ENCODE results near the gene TBC1D22A. TPM values are rescaled to one million over a fixed set of nuclear protein-coding genes. Genes with fewer than 3 reads are reported as not detected.

TBC1D22A gene
- total RNA-seq, 3 donors from 2014 or later, result 19.0 to 23.6 (median 23.6) TPM

DNA sequence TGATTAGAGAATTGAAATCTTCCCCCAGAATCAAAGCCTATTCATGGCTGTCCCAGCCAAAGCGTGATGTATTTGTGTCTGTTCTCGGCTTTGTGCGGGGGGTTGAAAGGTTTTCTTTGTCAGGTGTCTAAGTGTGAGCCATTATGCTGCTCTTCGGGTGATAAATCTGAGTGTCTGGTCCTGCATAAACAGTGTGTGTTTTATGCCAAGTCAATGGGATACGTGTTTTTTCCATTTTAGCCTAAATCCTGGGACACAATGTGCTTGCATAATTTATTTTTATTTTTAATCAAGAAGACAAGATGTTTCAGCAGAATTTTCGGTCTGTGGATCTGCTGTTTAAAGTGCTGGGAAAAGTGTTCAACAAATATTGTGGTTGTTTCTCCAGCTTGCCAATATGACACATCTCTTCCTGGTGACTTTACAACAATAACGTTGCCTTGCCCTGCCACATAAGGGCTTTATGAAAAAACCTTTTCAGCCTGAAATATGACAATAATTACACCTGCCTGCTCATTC is 267.8 kb downstream of the TBC1D22A start:
- Histone ChIP-seq H3K4me3 (no peak overlapping the region), H3K9me3 (no peaks in the 10 kb centered on the region), H3K4me1 (no peaks in the 10 kb centered on the region), H3K27me3 (no peaks in the 10 kb centered on the region), H3K27ac (no peak overlapping the region), H3K36me3 (no peaks in the 10 kb centered on the region)
- DNase-seq (ENCODE audit: low spot score in 2 of 2), result no peak
- intact Hi-C loops (cut with DNase I; ENCODE audit: low total_unique reads), result no loop called here
- TF ChIP-seq, protein P1, sequence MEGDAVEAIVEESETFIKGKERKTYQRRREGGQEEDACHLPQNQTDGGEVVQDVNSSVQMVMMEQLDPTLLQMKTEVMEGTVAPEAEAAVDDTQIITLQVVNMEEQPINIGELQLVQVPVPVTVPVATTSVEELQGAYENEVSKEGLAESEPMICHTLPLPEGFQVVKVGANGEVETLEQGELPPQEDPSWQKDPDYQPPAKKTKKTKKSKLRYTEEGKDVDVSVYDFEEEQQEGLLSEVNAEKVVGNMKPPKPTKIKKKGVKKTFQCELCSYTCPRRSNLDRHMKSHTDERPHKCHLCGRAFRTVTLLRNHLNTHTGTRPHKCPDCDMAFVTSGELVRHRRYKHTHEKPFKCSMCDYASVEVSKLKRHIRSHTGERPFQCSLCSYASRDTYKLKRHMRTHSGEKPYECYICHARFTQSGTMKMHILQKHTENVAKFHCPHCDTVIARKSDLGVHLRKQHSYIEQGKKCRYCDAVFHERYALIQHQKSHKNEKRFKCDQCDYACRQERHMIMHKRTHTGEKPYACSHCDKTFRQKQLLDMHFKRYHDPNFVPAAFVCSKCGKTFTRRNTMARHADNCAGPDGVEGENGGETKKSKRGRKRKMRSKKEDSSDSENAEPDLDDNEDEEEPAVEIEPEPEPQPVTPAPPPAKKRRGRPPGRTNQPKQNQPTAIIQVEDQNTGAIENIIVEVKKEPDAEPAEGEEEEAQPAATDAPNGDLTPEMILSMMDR (IDR thresholded peaks at IDR 0.05), result no peak
- TF ChIP-seq POLR2A (IDR thresholded peaks at IDR 0.05), result no peak
- no peak for TF ChIP-seq POLR2AphosphoS5 (IDR thresholded peaks at IDR 0.05)

DNA sequence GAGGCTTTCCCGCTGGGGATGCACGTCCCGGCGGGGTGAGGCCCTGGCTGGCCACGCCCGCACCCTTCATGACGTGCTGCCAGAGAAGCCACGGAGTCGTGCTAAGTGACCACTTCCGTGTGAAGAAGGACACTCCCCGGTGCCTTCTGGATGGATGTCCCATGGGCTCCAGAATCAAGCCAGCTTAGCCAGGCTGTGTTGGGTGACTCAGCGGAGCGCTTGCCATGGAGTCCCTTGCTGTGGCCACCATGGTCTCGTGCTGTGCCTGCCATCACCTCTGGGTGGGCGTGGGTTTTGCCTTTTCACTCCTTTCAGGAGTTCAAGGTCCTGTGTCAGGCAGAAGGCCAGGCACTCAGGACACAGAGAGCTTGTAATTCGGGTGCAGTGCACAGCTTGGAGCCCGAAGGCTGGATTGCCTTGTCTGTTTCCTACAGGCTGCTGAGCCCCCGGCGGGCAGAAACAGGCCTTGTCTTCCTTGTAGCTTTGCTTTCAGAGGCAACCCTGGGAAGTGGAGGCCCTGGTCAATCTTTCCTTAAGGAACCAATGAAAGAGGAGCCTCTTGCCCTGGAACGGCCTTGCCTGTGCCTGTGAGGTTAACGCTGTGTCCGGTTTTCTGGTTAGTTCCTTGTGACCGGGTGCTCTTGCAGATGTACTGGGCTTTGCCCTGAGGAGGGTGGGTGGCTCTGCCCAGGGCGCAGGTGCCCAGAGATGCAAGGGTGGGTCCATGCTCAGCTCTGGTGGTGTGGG is 268.6 kb downstream of the TBC1D22A start:
- no peak overlapping the region for H3K4me3 ChIP-seq
- DNase-seq (ENCODE audit: low spot score in 2 of 2), result no peak
- H3K36me3 ChIP-seq, result no peaks in the 10 kb centered on the region
- no peak overlapping the region for H3K27ac ChIP-seq
- no peaks in the 10 kb centered on the region for H3K4me1 ChIP-seq
- H3K27me3 ChIP-seq, result no peaks in the 10 kb centered on the region
- TF ChIP-seq POLR2AphosphoS5 (IDR thresholded peaks at IDR 0.05) (no peak), POLR2A (IDR thresholded peaks at IDR 0.05) (no peak)
- TF ChIP-seq, protein P1 (IDR thresholded peaks at IDR 0.05), result no peak
- no peaks in the 10 kb centered on the region for H3K9me3 ChIP-seq
- intact Hi-C loops (cut with DNase I; ENCODE audit: low total_unique reads), result no loop called here

DNA sequence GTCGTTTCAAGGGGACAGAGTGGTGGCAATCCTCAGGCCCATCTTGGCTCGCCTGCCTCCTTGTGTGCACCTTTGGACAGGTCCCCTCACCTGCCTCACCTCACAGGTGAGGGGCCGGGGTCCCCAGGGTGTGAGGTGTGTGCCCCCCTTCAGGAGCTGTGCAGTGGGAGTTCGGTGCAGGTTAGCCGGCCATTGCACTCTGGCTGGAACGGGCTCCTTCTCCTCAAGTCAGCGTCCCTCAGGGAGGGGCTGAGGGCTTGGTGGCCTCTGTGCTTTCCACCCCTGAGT is 269.1 kb downstream of the TBC1D22A start:
- Histone ChIP-seq H3K4me1 (no peaks in the 10 kb centered on the region), H3K4me3 (no peak overlapping the region), H3K9me3 (no peaks in the 10 kb centered on the region), H3K27me3 (no peaks in the 10 kb centered on the region), H3K27ac (no peak overlapping the region), H3K36me3 (no peaks in the 10 kb centered on the region)
- intact Hi-C loops (cut with DNase I; ENCODE audit: low total_unique reads), result no loop called here
- DNase-seq (ENCODE audit: low spot score in 2 of 2), result no peak
- TF ChIP-seq POLR2A (IDR thresholded peaks at IDR 0.05) (no peak), POLR2AphosphoS5 (IDR thresholded peaks at IDR 0.05) (no peak)
- TF ChIP-seq, protein P1 (IDR thresholded peaks at IDR 0.05), result no peak

DNA sequence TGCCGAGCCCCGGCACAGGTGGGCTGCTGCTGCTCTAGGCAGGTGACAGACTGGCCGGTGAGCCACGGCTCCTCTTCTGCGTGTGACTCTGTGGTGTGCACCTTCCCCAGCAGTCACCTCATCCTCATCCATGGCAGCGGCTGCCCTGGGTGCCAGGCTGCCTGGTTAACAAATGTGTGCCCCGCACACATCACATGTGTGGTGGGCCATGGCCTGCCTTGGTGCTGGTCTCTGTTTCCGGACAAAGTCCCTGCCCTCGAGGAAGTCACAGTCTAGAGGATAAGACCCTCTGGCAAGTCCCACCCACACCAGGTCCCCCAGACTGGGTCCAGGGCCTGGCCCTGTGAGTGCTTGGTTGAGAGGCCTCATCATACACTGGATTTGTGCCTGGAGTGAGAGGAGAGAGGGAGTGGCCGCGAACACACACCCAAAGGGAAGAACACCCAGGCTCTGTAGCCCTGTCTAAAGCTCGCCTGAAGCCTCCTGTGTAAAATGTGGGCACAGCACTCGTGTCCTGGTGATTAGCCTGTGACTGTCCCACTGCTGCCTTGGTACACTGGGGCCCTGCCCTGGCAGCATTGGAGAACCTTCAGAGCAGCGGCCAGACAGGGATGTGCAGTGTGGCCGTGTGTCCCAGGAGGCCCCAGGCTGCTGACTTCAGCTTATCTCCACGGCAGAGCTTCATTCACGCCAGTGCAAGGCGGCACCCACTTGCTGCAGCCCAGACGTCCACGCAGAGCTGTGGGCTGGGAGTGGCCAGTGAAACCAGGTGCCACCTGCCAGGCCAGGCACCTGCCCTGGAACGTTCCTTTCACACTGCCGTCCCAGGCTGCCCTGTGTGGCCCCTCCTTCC is 269.9 kb downstream of the TBC1D22A start:
- Histone ChIP-seq H3K27me3 (no peaks in the 10 kb centered on the region), H3K4me1 (no peaks in the 10 kb centered on the region), H3K36me3 (no peaks in the 10 kb centered on the region), H3K27ac (no peak overlapping the region), H3K4me3 (no peak overlapping the region), H3K9me3 (no peaks in the 10 kb centered on the region)
- no peak for DNase-seq (ENCODE audit: low spot score in 2 of 2)
- intact Hi-C loops (cut with DNase I; ENCODE audit: low total_unique reads), result no loop called here
- no peak for TF ChIP-seq POLR2AphosphoS5 (IDR thresholded peaks at IDR 0.05)
- TF ChIP-seq, protein P1 (IDR thresholded peaks at IDR 0.05), result no peak
